ENCODE measurements around the gene ZKSCAN3. TPM values are rescaled to one million over a fixed set of nuclear protein-coding genes. Genes with fewer than 3 reads are reported as not detected.

ZKSCAN3 gene
- total RNA-seq, 1 experiment from 2014 or later = 1.9 TPM

DNA sequence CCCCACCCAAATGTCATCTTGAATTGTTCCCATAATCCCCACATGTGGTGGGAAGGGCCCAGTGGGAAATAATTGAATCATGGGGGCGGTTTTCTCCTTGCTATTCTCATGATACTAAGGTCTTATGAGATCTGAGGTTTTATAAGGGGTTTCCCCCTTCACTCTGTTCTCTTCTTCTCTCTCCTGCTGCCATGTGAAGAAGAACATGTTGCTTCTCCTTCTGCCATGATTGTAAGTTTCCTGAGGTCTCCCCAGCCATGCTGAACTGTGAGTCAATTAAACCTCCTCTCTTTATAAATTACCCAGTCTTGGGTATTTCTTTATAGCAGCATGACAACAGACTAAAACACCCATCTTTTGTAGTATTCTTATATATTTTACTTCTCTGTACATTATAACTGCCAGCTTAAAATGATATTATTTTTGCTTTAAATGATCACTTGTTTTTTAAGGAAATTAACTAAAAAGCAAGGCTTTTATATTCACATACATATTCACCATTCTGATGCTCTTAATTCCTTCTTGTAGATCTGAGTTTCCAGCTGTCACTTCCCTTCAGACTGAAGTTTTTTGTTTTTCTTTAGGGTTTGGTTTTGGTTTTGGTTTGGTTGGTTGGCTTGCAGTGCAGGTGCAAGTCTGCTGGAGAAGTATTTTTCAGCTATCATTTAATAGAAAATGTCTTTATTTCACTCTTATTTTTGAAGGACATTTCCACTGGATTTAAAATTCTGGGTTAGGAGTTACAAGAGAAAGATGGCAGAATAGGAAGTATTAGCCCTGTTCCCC is 9.2 kb upstream of the ZKSCAN3 start:
- ChIA-PET POLR2A (ENCODE audit: unreplicated experiment) (no interaction called here), CTCF (no interaction called here)
- BruUV-seq (replicated peaks) = no TSS peak
- ATAC-seq (no peak), DNase-seq (no peak)
- H3K4me2 ChIP-seq (ENCODE audit: low read length) = no peak overlapping the region
- H3K4me1 ChIP-seq (ENCODE audit: insufficient read depth, low read length) = peaks cover 8% of the 10 kb centered on the region
- no peak overlapping the region for H2AFZ ChIP-seq (ENCODE audit: low read length)
- TF ChIP-seq EZH2phosphoT487 (IDR thresholded peaks at IDR 0.05; ENCODE audit: borderline replicate concordance, low read length) = no peak
- TF ChIP-seq, protein P1, sequence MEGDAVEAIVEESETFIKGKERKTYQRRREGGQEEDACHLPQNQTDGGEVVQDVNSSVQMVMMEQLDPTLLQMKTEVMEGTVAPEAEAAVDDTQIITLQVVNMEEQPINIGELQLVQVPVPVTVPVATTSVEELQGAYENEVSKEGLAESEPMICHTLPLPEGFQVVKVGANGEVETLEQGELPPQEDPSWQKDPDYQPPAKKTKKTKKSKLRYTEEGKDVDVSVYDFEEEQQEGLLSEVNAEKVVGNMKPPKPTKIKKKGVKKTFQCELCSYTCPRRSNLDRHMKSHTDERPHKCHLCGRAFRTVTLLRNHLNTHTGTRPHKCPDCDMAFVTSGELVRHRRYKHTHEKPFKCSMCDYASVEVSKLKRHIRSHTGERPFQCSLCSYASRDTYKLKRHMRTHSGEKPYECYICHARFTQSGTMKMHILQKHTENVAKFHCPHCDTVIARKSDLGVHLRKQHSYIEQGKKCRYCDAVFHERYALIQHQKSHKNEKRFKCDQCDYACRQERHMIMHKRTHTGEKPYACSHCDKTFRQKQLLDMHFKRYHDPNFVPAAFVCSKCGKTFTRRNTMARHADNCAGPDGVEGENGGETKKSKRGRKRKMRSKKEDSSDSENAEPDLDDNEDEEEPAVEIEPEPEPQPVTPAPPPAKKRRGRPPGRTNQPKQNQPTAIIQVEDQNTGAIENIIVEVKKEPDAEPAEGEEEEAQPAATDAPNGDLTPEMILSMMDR (conservative IDR thresholded peaks at IDR 0.05; ENCODE audit: low read depth, low read length) = no peak
- TF ChIP-seq EZH2 (IDR thresholded peaks at IDR 0.05; ENCODE audit: low read length, unreplicated experiment) = no peak
- H3F3A ChIP-seq (ENCODE audit: low read length, unreplicated experiment) = no peaks in the 10 kb centered on the region
- H3K9ac ChIP-seq (ENCODE audit: low read length) = no peak overlapping the region
- H3K27ac ChIP-seq (ENCODE audit: low read length) = no peak overlapping the region
- no peak overlapping the region for H3K4me3 ChIP-seq (ENCODE audit: low read length)
- no peaks in the 10 kb centered on the region for H3K27me3 ChIP-seq (ENCODE audit: low read length)
- H3K36me3 ChIP-seq (ENCODE audit: low read depth, low read length) = no peaks in the 10 kb centered on the region
- no peaks in the 10 kb centered on the region for H4K20me1 ChIP-seq (ENCODE audit: low read length)
- H3K9me2 ChIP-seq (replicated peaks; ENCODE audit: low read length) = no peaks in the 10 kb centered on the region
- intact Hi-C loops (cut with micrococcal nuclease) = no loop called here
- no peaks in the 10 kb centered on the region for H3K79me2 ChIP-seq (ENCODE audit: low read length)
- no peaks in the 10 kb centered on the region for H3K9me3 ChIP-seq (ENCODE audit: low read length)

DNA sequence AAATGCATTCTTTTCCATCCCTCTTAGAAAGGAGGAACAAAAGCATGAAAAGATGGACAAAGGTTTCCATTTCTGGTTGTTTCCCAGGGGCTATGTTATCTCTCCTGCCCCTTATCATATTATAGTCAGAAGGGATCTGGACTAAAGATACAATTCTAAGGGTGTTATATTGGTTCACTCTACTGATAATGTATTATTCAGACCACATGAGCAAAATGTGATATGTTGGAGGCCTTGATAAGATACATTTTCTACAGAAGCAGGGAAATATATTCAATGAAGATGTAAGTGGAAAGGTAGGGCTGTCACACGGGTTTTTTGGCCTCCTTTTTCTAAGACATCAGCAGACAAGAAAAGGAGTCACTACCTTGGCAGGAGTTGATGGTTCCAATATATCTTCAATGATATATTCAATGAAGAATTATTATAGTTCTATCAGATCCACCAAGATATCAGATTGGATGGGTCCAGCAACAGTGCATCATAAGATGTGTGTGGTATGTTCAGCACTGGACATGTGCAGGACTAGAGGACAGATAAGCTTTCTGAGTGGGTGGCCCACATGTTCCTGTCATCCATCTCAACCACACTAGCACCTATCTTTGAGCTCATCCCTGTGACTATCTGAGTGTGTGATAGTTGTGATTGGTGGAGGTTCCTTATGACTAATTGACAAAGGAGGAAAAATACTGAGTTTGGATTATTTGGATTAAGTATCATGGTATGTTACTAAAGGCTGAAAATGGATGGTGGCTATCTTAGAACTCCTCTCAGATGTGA is 5.7 kb upstream of the ZKSCAN3 start:
- TF ChIP-seq EZH2phosphoT487 (IDR thresholded peaks at IDR 0.05; ENCODE audit: borderline replicate concordance, low read length) (no peak), EZH2 (IDR thresholded peaks at IDR 0.05; ENCODE audit: low read length, unreplicated experiment) (no peak)
- TF ChIP-seq, protein P1 (conservative IDR thresholded peaks at IDR 0.05; ENCODE audit: low read depth, low read length) = no peak
- ChIA-PET POLR2A (ENCODE audit: unreplicated experiment) (no interaction called here), CTCF (no interaction called here)
- H3K27me3 ChIP-seq (ENCODE audit: low read length) = no peaks in the 10 kb centered on the region
- no TSS peak for BruUV-seq (replicated peaks)
- no peaks in the 10 kb centered on the region for H4K20me1 ChIP-seq (ENCODE audit: low read length)
- no peaks in the 10 kb centered on the region for H3K9me2 ChIP-seq (replicated peaks; ENCODE audit: low read length)
- H3K4me1 ChIP-seq (ENCODE audit: insufficient read depth, low read length) = no peaks in the 10 kb centered on the region
- no peak overlapping the region for H3K4me3 ChIP-seq (ENCODE audit: low read length)
- H3K27ac ChIP-seq (ENCODE audit: low read length) = no peak overlapping the region
- no peak for DNase-seq
- H3K79me2 ChIP-seq (ENCODE audit: low read length) = no peaks in the 10 kb centered on the region
- ATAC-seq = no peak
- H2AFZ ChIP-seq (ENCODE audit: low read length) = no peak overlapping the region
- H3K9me3 ChIP-seq (ENCODE audit: low read length) = no peaks in the 10 kb centered on the region
- H3K9ac ChIP-seq (ENCODE audit: low read length) = no peak overlapping the region
- intact Hi-C loops (cut with micrococcal nuclease) = no loop called here
- no peaks in the 10 kb centered on the region for H3F3A ChIP-seq (ENCODE audit: low read length, unreplicated experiment)
- H3K36me3 ChIP-seq (ENCODE audit: low read depth, low read length) = no peaks in the 10 kb centered on the region
- no peak overlapping the region for H3K4me2 ChIP-seq (ENCODE audit: low read length)

DNA sequence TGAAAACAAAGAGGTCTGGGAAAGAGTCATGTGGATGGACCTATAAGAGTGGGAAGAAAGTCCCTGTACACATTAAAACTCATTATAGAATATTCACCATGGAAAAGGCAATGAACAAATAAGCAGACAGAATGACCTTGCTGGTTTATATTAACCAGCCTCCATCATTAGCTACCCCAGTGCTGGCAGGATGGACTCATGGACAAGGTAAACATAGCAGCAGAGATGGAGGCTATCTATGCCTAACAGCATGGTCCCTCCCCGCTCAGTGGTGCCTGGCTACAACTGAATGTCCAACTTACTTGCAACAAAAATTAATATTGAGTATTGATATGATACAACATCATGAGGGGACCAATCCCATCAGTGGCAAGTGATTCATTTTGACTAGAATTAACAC is 4.5 kb upstream of the ZKSCAN3 start:
- no peak overlapping the region for H2AFZ ChIP-seq (ENCODE audit: low read length)
- CTCF ChIA-PET = no interaction called here
- ATAC-seq = no peak
- H3K9ac ChIP-seq (ENCODE audit: low read length) = no peak overlapping the region
- H3K27me3 ChIP-seq (ENCODE audit: low read length) = no peaks in the 10 kb centered on the region
- H3K9me3 ChIP-seq (ENCODE audit: low read length) = no peaks in the 10 kb centered on the region
- no TSS peak for BruUV-seq (replicated peaks)
- H3K79me2 ChIP-seq (ENCODE audit: low read length) = peaks cover 4% of the 10 kb centered on the region
- intact Hi-C loops (cut with micrococcal nuclease) = no loop called here
- no peak for DNase-seq
- TF ChIP-seq EZH2 (IDR thresholded peaks at IDR 0.05; ENCODE audit: low read length, unreplicated experiment) (no peak), EZH2phosphoT487 (IDR thresholded peaks at IDR 0.05; ENCODE audit: borderline replicate concordance, low read length) (no peak)
- TF ChIP-seq, protein P1 (conservative IDR thresholded peaks at IDR 0.05; ENCODE audit: low read depth, low read length) = no peak
- no peaks in the 10 kb centered on the region for H3K9me2 ChIP-seq (replicated peaks; ENCODE audit: low read length)
- no peak overlapping the region for H3K27ac ChIP-seq (ENCODE audit: low read length)
- H3K4me1 ChIP-seq (ENCODE audit: insufficient read depth, low read length) = no peaks in the 10 kb centered on the region
- no peaks in the 10 kb centered on the region for H4K20me1 ChIP-seq (ENCODE audit: low read length)
- no peak overlapping the region for H3K4me3 ChIP-seq (ENCODE audit: low read length)
- H3K36me3 ChIP-seq (ENCODE audit: low read depth, low read length) = no peaks in the 10 kb centered on the region
- POLR2A ChIA-PET (ENCODE audit: unreplicated experiment) = no interaction called here
- H3F3A ChIP-seq (ENCODE audit: low read length, unreplicated experiment) = no peaks in the 10 kb centered on the region
- H3K4me2 ChIP-seq (ENCODE audit: low read length) = no peak overlapping the region
